GM12878 (cell line): ENCODE results near the gene UST. TPM values are rescaled to one million over a fixed set of nuclear protein-coding genes. Genes with fewer than 3 reads are reported as not detected.

Experiments
- ATAC-seq: fragments of 200-7000 bp; cut with Tn5 transposase; 3 replicates; pipeline ENCODE4 v1.9.1; 2020; ENCODE audit warnings: mild to moderate bottlenecking, moderate library complexity
- BruUV-seq: library from RNA; stranded (reverse); fragments of 400-500 nt; replicated peaks from 2 replicates; lab custom pipeline; 2021; lab: Mats Ljungman, UMichigan
- CTCF ChIA-PET: fragments of 300-600 bp; sonication (Branson Sonifier 250); formaldehyde crosslinking; extraction: SDS; loops from one replicate; lab custom pipeline; 2021; ENCODE audit warnings: inconsistent platforms; lab: Yijun Ruan, JAX
- POLR2A ChIA-PET: fragments of 350-600 bp; formaldehyde crosslinking; extraction: SDS; loops from one replicate; lab custom pipeline; 2021; ENCODE audit warnings: inconsistent platforms; lab: Charles Lee
- RAD21 ChIA-PET: fragments of 300-600 bp; sonication (Branson Sonifier 250); formaldehyde crosslinking; loops from one replicate; lab custom pipeline; 2023; ENCODE audit warnings: antibody characterized with exemption; ENCODE audit not compliant: unreplicated experiment; lab: Charles Lee
- SMC1A ChIA-PET: fragments of 300-600 bp; sonication (Branson Sonifier 250); formaldehyde crosslinking; loops from one replicate; lab custom pipeline; 2023; ENCODE audit not compliant: unreplicated experiment, uncharacterized antibody; lab: Charles Lee
- DNase-seq: peaks from one replicate; pipeline ENCODE4 v3.0.0-alpha.2; 2011; ENCODE audit warnings: low read depth, low spot score
- FAIRE-seq: peaks from 3 replicates; lab custom pipeline; 2011; peaks lifted over from hg19 to GRCh38; lab: Jason Lieb, UNC
- H2AFZ ChIP-seq: 2 replicates; pipeline ENCODE4 v1.6.0; 2011; ENCODE audit warnings: low read depth, low read length, control low read depth; ENCODE audit not compliant: control insufficient read depth
- H3K27ac ChIP-seq: 2 replicates; pipeline ENCODE4 v1.5.1; 2011; ENCODE audit warnings: control low read depth; ENCODE audit not compliant: control insufficient read depth, insufficient read depth
- H3K27me3 ChIP-seq, 2 experiments: replicated peaks in 1 of 2; 2 replicates each; pipeline versions ENCODE4 v1.6.0 to v1.6.1; 2011; ENCODE audit warnings: low read length in 1 of 2; ENCODE audit not compliant: control insufficient read depth in 2 of 2, insufficient read depth in 2 of 2
- H3K36me3 ChIP-seq, 2 experiments: 2 replicates each; pipeline ENCODE4 v1.5.1; 2011; ENCODE audit warnings: low read length in 1 of 2; ENCODE audit not compliant: control insufficient read depth in 2 of 2, insufficient read depth in 2 of 2
- H3K4me1 ChIP-seq: 2 replicates; pipeline ENCODE4 v1.6.1; 2011; ENCODE audit warnings: mild to moderate bottlenecking, low read length, moderate library complexity, mixed read lengths; ENCODE audit not compliant: control insufficient read depth, insufficient read depth
- H3K4me2 ChIP-seq: 2 replicates; pipeline ENCODE4 v1.6.0; 2011; ENCODE audit warnings: control low read depth; ENCODE audit not compliant: control insufficient read depth, insufficient read depth
- H3K4me3 ChIP-seq: fragments of 200-600 bp; sonication (generic); 2 replicates; pipeline ENCODE4 v1.5.1; 2016
- H3K79me2 ChIP-seq: 2 replicates; pipeline ENCODE4 v1.6.0; 2011; ENCODE audit warnings: low read length; ENCODE audit not compliant: control insufficient read depth, insufficient read depth
- H3K9ac ChIP-seq: 2 replicates; pipeline ENCODE4 v1.8.0; 2011; ENCODE audit warnings: low read length, control low read depth, mixed read lengths; ENCODE audit not compliant: control insufficient read depth, insufficient read depth
- H3K9me3 ChIP-seq: replicated peaks from 3 replicates; pipeline ENCODE4 v1.5.1; 2011; ENCODE audit warnings: mild to moderate bottlenecking, low read length; ENCODE audit not compliant: control insufficient read depth, insufficient read depth
- H4K20me1 ChIP-seq: 2 replicates; pipeline ENCODE4 v1.6.0; 2011; ENCODE audit not compliant: control insufficient read depth, insufficient read depth
- MTA2 ChIP-seq: fragments of 450-650 bp; IDR thresholded peaks from 2 replicates; pipeline ENCODE4 v1.6.1; 2016; ENCODE audit warnings: low read depth, mild to moderate bottlenecking, moderate library complexity
- NFXL1 ChIP-seq: fragments of 450-650 bp; IDR thresholded peaks from 2 replicates; pipeline ENCODE4 v1.6.1; 2017; ENCODE audit warnings: antibody characterized with exemption, mild to moderate bottlenecking, borderline replicate concordance
- TBL1XR1 ChIP-seq: IDR thresholded peaks from 2 replicates; pipeline ENCODE4 v1.6.1; 2012; ENCODE audit warnings: low read depth, low read length, improper control_type of control experiment
- WGBS: methylation state at CpG from one replicate; pipeline ENCODE4 v1.1.6; 2016; ENCODE audit warnings: low lambda C conversion rate; ENCODE audit not compliant: insufficient replicate concordance, insufficient coverage; ENCODE audit errors: missing lambda C conversion rate; 5-methylcytosine and 5-hydroxymethylcytosine counted together
- in situ Hi-C: fragments of 300-500 bp; cut with MboI; formaldehyde crosslinking; loops from 9 replicates; pipeline ENCODE4 v1.14.3; 2018; ENCODE audit warnings: mixed read lengths
- intact Hi-C: fragments of 100-400 bp; cut with micrococcal nuclease; formaldehyde crosslinking; loops from one replicate; pipeline ENCODE4 v1.14.2; 2022; ENCODE audit not compliant: unreplicated experiment
- polyA plus RNA-seq, 11 experiments: library from polyadenylated mRNA; depleted of rRNA in 4 of 11; unstranded in 6 of 11; stranded (reverse) in 5 of 11; fragments of >200 nt; fragmentation: Nextera tagmentation in 4 of 11; fragmentation: Illumina TruSeq in 1 of 11; extraction: Ambion mirVana in 4 of 11; extraction: Trizol in 1 of 11; gene quantifications; 1 replicate in 1 of 11; 2 replicates in 10 of 11; pipeline versions ENCODE4 v1.2.1 to v1.2.3, GENCODE V29; 2011 to 2016; ENCODE audit warnings: inconsistent platforms in 2 of 11, missing spikeins in 2 of 11, low read depth in 1 of 11
- total RNA-seq, 4 experiments: library from RNA; depleted of rRNA in 3 of 4; stranded (reverse); fragments of >200 nt in 3 of 4; fragmentation: Illumina TruSeq in 1 of 4; extraction: Trizol in 1 of 4; gene quantifications; 2 replicates each; pipeline versions ENCODE4 v1.2.1 to v1.2.3, GENCODE V29; 2013 to 2021
- TF ChIP-seq, protein P1 (sequence below): fragments of 450-650 bp; conservative IDR thresholded peaks from 2 replicates; pipeline ENCODE4 v1.6.1; 2017; ENCODE audit warnings: mild to moderate bottlenecking, moderate library complexity

UST gene
- total and polyA plus RNA-seq, 10 of the 15 experiments (the other 5 are each of a cell fraction or from before 2014, with no cell fraction given): 0.74 to 43.3 (median 2.2) TPM

DNA sequence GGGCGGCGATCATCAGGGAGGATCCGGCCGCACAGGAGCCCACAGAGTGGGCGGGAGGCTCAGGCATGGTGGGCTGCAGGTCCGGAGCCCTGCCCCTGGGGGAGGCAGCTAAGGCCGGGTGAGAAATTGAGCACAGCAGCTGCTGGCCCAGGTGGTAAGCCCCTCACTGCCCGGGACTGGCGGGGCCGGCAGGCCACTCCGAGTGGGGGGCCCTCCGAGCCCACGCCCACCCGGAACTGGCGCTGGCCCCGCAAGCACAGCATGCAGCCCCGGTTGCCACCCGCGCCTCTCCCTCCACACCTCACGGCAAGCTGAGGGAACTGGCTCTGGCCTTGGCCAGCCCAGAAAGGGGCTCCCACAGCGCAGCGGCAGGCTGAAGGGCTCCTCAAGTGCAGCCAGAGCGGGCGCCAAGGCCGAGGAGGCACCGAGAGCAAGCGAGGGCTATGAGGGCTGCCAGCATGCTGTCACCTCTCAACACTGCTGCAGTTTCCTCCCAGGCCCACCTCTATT is 48.1 kb upstream of the UST start:
- WGBS: 89% methylated on average over 22 of the region's 27 CpGs
- Histone ChIP-seq H4K20me1 (no peaks in the 10 kb centered on the region), H3K4me3 (no peak overlapping the region), H2AFZ (no peak overlapping the region), H3K27me3 (no peaks in the 10 kb centered on the region)
- no peak for ATAC-seq
- no peak for TF ChIP-seq NFXL1
- no peak for TF ChIP-seq TBL1XR1
- TF ChIP-seq, protein P1, sequence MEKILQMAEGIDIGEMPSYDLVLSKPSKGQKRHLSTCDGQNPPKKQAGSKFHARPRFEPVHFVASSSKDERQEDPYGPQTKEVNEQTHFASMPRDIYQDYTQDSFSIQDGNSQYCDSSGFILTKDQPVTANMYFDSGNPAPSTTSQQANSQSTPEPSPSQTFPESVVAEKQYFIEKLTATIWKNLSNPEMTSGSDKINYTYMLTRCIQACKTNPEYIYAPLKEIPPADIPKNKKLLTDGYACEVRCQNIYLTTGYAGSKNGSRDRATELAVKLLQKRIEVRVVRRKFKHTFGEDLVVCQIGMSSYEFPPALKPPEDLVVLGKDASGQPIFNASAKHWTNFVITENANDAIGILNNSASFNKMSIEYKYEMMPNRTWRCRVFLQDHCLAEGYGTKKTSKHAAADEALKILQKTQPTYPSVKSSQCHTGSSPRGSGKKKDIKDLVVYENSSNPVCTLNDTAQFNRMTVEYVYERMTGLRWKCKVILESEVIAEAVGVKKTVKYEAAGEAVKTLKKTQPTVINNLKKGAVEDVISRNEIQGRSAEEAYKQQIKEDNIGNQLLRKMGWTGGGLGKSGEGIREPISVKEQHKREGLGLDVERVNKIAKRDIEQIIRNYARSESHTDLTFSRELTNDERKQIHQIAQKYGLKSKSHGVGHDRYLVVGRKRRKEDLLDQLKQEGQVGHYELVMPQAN: no peak
- no peak for TF ChIP-seq MTA2
- TF ChIP-seq, all 136 proteins: peak for 0
- intact Hi-C loops: no loop called here
- no peak for DNase-seq
- Histone ChIP-seq H3K36me3 (no peaks in the 10 kb centered on the region), H3K9me3 (no peaks in the 10 kb centered on the region; the same call in 2 of the 3 replicates), H3K4me2 (no peak overlapping the region), H3K79me2 (no peaks in the 10 kb centered on the region), H3K27ac (no peak overlapping the region), H3K4me1 (peaks cover 8% of the 10 kb centered on the region; the same call in 1 of the 2 replicates), H3K9ac (no peak overlapping the region)
- in situ Hi-C loops: no loop called here
- no TSS peak for BruUV-seq
- RAD21 ChIA-PET: interaction anchor here (2.6 kb wide), 1 partner anchor 121 kb away, joined by 18 read pairs; no protein-coding TSS in a partner anchor
- SMC1A ChIA-PET: interaction anchor here (4.6 kb wide), 1 partner anchor 121 kb away, joined by 21 read pairs; no protein-coding TSS in a partner anchor
- CTCF ChIA-PET: interaction anchor here (1.0 kb wide), 1 partner anchor 521 kb away, joined by 3 read pairs; no protein-coding TSS in a partner anchor
- POLR2A ChIA-PET: no interaction called here
- no peak for FAIRE-seq
